Measurements from ENCODE around the gene WRAP53.

The WRAP53 gene

DNA sequence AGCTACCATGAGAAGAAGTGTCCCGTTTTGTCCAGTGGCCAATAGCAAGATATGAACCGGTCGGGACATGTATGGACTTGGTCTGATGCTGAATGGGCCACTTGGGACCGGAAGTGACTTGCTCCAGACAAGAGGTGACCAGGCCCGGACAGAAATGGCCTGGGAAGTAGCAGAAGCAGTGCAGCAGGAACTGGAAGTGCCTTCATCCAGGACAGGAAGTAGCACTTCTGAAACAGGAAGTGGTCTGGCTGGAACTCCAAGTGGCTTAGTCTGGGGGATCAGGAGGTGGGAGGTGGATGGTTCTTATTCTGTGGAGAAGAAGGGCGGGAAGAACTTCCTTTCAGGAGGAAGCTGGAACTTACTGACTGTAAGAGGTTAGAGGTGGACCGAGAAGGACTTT, 22.0 kb downstream of the WRAP53 start:
- DNase-seq: no peak

DNA sequence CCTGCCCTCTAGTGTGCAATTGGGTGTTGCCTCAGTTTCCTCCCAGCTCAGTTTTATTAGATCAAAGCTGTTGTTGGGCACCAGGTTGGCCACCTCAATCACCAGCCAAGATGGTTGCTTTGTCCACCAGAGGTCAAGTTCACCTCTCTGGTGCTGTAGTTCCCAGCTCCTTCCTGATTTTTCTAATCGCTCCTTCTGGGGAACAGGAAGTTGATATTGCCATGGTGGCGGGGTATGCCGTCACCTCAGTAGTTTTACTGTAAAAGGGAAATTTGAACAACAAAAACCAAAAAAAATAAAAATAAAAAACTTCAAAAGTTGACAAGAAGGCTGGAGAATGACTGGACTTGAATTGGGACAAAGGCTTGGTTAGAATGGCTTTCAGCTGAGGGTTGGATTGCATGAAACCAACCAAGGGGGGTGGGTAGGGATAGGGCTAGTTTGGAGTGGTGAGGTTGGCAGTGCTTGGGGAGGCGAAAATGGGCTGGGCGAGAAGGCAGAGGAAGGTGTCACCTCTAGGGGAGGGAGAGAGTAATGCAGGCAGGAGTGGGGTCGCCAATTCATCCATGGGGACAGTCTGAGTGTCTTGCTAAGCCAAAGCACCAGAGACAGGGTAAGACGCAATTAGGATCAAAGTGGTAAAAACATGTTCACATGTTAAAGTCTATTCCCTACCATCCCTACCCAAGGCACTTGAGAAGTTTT, 22.9 kb downstream of the WRAP53 start:
- no peak for DNase-seq

DNA sequence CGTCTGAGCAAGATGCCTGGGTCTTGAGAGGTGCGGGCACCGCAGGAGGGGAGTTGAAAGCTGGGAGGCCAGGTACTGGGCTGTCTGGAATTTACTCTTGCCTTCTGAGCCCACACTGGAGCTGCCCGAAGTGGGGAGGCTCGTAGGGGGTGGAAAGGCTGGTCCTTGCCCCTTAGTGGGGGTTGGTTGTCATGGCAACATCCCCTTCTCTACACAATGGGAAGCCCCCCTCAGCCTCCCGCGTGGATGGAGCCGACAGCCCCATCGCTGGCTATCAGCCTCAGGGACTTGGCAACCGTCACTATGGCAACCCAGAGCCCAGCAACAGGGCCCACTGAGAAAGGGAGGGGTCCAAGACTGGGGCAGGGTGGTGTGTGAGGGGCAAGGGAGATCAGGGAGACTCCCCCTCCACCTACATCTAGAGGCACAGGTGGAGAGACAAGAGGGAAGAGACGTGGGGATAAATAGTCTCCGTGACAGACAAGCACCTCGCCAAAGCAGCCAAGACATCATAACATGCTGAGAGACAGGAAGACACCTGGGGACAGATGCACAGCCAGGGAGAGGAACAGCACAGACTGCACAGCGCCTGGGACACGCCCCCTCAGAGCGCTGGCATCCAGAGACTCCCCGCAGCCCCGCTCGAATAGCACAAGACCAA, 24.0 kb downstream of the WRAP53 start:
- no peak for DNase-seq

DNA sequence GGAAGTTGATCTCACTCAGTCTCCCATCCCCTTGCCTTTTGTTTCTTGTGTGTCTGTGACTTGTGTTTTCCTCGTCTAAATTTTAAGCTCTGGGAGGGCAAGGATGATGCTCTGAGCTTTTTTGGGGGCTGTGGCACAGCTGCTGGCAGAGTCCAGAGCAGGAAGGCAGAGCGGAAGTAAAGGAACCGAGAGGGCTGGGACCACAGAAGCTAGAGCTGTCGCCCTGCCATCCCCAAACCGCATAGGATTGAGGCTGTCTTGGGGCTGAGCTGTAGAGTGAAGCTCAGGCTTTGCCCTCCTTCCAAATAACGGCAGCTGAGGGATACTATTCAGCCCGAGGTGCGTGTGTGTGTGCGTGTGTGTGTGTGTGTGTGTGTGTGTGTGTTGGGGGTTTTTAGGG, 25.5 kb downstream of the WRAP53 start:
- no peak for DNase-seq

DNA sequence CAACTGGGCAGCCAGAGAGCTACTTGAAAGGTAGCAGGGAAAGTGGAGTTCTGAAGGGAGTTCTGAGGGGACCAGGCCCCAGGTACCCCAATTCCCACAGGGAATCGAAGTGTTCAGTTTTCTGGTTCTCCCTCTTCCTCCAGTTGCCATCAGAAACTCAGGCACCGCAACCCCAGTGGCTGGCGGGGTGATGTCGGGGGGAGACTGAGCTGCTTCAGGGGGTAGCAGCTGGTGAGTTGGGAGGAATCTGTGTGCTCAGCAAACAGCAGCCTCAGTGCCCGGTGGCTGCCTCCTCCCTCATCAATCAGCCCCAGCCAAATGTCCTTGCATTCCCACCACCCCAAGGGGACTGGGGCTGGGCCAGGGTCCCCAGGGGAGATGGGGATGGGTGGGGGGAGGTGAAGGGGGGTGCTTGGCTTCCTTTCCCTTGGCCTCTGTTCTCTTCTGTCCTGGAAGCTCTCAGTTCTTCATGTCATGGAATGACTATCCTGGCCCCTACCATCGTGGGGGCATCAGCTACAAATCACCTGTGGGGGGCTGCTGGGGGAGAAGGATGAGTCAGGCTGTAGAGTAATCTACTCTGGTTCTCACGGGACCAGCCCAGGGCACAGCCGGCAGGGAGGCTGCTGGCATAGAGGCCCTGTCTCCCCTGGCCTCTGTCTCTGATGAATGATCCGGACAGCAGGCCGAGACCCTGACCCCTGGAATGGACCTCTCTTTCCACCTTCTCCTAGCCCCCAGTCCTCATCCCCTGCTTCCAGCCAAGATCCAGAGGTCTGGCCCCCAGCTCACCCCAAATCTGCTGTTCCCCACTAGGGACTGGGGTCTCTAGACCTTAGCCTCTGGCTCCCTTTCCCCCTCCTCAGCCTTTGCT, 26.7 kb downstream of the WRAP53 start:
- no peak for DNase-seq

DNA sequence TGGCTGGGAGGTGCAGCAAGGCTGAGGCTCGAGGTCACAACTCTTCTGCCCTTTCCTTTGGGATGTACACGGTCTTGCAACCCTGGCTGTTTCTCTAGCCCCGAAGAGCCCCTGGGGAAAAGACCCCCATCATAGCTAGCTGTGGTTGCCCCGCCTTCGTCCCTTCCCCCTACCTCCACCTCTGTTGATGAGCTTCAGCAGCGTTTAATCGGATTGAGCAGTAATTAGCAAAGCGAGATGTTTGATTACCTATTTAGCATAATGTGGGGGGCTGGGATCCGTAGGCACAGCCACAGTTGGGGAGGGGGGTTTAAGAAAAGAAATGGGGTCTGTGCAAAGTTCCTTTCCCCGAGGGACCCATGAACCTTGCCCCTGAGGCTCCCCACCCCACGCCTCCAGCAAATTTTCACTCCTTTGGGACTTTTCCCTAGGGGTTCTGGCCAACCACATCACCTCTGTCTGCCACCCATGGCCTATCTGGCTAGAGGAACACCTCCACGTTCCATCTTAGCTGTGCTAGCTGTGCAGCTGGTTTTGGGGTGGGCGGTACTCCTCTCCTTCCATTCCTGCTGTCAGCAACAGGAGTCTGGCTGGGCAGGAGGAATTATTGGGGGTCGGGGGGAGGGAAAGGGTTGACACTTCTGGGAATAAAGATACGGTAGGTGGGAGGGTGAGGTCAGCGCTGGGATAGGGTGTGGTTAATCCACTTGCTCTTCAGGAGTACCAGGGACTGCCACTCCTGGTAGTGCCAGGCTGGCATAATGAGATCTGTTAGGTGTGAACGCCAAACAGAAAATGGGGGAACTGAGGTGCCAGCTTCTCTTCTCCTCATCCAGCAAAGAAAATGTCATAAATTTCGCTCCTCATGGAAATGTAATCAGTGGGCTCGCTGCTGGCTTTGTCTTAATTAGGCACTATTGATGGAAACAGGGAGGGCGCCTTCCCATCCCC, 27.9 kb downstream of the WRAP53 start:
- DNase-seq: no peak

DNA sequence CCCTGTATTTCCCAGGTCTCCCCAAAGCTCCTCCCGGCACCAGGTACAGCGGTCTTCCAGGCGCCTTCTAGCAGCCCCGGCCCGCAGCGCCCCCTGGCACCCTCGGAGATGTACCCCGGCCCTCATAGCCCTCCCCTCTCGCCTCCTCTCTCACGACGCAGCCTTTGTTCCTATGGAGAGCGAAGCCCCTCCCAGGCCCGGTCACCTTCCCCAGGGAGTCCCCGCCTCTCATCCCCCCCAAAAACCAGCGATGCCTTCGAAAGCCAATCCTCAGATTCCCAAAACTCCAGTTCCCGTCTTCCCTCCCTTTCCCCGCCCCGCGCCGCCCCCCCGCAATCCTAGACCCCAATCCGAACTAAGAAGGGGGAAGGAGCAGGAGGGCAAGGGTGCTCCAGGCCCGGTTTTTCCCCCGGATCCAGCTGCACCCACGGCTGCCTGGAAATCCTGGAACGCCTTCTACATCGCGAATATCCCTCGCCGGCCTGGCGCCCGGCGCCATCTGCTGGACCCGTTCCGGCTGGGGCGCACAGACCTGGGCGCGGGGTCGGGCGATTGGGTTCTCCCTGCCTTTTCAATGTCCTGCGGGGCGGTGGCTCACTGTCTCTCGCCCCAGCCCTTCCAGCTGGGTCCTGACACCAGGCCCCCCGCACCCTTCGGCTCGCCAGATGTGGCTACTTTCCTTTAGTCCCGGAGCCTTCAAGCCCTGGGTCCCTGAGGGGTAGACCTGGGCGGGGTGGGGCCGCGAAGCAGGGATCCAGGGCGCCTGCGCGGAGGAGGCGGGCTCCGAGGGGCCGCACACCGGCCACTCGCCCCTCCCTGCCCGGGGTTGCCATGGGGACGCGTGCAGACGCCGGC, 28.9 kb downstream of the WRAP53 start, which contains the start of gene DNAH2:
Gene DNAH2 (plus strand): TSS at position 844 of the 855 bp plus-strand sequence. CDS start 1,991 bp downstream, outside the sequence.
- DNase-seq: no peak

DNA sequence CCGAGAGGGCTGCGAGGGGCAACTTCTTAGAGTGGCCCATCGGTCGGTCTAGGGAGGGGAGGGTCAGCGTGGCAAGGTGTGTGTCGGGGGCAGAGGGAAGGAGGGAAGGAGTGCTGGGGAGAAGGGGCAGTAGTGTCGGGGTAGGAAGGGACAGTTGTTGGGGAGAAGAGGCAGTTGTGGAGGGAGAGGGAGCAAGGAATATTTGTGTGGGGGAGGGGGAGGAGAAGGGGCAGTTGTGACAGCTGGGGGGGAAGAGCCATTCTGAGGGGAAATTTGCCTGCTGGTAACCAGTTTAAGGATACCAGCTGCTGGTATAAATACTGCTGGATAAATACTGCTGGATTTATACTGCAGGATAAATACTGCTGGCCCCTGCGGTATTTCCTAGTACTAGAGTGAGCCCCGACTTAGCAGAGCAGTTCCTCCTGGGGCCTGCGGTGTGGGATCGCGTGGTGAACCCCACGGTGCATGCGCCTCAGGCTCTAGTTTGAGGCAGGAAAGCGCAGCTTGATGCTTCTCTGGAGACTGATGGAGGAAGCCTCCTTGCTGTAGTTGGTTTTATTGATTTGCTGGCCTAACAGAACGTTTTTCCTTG, 29.6 kb downstream of the WRAP53 start:
- no peak for DNase-seq

DNA sequence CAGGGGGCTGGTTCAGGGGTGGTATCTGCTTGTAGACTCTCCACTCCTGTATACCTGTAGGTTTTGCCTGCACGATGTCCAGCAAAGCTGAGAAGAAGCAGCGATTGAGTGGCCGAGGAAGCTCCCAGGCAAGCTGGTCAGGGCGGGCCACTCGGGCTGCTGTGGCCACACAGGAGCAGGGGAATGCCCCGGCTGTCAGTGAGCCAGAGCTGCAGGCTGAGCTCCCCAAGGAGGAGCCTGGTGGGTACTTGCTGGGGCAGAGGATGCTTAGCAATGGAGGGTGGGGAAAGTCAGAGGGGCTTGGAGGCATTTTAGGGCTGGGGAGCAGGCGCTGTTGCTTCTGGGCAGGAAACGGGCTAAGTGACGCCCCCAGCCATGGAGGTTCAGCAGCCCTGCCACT, 31.4 kb downstream of the WRAP53 start:
- no peak for DNase-seq

DNA sequence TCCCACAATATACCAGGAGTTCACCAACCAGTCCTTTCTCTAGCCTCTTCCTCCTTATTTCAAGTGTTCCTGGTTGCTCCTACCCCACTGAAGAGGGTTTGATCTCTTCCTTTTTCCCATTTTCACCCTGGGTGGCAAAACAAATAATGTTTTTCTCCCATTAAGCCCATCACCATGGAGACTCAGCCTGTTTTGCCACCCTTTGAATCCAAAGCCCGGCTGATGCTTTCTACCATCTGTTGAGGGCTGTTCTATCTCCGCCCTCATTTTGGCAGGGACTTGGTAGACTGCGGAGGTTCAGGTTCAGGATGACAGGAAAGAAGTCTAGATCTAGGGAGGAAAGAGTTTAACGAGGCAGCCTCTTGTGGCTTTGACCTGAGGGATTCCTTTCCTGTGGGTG, 31.8 kb downstream of the WRAP53 start:
- DNase-seq: no peak

DNA sequence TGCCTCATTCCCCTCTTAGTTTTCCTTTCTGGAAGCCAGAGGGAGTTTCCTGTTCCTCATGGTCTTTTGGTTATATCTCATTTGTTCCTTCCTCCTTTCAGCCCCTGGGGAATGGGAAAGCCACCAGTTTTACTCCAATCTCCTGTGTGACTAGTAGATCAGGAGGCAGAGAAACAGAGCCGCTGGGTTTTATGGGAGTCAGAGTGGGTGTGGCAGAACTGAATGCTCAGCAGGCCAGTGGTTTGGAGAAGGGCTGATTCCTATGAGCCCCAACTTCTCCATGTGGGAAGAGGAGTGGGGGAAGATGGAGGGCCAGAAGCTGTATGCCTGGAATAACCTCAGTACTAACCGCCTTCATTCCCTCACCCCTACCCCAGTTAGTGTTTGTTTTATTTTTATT, 33.3 kb downstream of the WRAP53 start:
- no peak for DNase-seq

DNA sequence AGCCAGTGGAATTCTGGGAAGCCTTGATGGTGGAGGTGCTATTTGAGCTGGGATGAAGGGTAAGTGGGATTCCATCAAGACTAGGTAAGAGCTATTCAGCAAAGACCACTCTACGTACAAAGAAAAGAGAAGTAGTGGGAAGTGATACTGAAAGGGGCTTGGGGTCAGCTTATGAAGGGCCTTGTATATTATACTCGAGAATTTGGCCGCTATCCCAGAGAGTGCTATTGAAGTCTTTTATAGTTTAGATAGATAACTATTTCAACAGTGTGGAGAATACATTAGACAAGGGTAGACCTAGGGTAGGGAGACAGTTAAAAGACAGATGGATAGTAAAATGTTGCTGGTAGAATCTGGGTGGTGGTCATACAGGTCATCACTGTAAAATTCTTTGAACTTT, 39.6 kb downstream of the WRAP53 start:
- no peak for DNase-seq

DNA sequence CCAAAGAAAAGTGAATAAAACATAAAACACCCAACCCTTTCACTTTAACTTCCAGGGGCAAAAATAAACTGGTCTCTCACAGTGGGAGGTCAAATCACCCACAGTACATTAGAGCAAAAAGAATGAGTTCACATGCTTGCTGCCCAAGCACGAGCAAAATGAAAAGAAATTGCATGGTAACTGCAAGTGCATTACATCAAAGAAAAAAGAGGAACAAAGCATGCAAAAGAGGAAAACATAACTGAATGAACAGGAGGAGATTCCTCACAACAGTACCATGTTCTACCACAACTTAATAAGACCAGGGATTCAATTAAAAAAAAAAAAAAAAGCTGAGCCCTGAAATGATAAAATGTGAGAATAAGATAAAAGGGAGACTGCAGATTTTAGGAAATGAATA, 41.5 kb downstream of the WRAP53 start:
- no peak for DNase-seq

DNA sequence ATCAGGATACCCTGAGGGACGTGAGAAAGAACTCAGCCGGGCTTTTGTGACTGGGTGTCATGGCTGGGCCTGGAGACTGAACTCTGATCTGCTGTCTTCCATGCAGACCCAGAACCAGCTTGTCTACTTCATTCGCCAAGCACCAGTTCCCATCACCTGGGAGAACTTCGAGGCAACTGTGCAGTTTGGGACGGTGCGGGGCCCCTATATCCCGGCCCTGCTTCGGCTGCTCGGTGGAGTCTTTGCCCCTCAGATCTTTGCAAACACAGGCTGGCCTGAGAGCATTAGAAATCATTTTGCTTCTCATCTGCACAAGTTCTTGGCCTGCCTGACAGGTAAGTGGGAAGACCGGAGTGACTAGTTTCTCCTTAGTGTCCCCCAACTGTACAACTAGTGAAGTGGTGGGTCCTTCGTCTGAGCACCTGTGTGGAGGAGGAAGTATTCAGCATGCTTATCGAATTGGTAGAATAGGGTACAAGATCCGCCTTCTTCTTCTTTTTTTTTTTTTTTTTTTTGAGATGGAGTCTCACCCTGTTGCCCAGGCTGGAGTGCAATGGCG, 44.8 kb downstream of the WRAP53 start:
- no peak for DNase-seq

DNA sequence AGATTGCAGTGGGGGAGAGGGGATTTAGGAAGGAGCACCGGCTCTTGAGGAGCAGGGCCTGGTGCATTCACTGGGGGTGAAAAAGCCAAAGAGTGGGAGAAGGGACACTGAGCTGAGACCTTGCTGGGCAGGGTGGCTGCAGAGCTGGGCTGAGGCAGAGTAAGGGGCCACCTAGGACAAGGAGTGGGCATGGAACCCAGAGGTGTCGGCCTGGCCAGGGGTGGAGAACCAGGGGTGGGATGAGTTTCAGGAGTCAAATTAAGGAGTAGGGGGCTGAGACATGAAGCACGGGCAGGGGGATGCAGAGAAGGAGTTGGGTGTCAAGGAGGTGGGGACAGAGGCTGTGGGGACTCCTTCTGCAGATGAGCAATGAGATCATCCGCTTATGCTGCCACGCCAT, 49.3 kb downstream of the WRAP53 start:
- DNase-seq: no peak

DNA sequence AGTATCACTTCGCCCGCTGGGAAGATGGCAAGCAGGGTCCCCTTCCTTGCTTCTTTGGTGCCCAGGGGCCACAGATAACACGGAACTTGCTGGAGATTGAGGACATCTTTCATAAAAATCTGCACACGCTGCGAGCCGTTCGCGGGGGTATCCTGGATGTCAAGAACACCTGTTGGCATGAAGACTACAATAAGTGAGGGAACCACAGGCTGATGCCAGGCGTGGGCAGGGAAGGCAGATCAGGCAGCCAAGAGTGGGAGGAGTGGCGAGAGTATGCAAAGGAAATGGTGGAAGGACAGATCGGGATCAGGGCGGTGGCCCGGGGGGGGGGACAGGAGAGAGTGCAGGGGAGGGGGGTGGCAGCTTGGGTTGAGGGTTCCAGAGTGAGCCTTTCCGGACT, 51.5 kb downstream of the WRAP53 start:
- DNase-seq: no peak

DNA sequence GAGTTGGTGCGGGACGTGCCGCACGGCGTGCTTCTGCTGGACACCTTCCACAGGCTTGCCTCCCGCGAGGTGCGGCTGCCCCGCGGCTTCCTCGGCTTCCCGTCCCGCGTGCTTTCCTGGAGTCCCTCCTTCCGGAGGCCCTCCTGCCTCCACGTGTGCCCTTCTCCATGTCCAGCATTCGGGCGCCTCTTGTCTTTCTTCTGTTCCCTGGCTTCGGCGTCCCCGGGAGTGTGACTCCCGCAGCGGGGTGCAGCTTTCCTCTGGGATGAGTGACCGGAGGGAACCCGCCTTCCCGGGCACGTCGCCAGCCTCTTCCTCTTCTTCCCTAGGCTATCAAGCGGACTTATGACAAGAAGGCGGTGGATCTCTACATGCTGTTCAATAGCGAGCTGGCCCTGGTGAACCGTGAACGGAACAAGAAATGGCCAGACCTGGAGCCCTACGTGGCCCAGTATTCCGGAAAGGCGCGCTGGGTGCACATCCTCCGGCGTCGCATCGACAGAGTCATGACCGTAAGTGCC, 52.3 kb downstream of the WRAP53 start:
- no peak for DNase-seq

DNA sequence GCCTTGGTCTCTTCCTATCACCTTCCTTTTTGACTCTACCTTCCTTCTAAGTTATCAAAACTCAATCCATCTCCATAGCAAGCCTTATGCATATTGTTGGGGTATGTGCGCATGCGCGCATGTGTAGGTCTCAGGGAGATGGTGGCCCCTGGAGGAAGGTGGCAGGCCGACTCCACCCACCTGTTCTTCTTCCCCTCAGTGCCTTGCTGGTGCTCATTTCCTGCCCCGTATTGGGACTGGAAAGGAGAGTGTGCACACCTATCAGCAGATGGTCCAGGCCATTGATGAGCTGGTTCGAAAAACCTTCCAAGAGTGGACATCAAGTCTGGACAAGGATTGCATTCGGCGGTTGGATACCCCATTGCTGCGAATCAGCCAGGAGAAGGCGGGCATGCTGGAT, 54.5 kb downstream of the WRAP53 start:
- DNase-seq: no peak

DNA sequence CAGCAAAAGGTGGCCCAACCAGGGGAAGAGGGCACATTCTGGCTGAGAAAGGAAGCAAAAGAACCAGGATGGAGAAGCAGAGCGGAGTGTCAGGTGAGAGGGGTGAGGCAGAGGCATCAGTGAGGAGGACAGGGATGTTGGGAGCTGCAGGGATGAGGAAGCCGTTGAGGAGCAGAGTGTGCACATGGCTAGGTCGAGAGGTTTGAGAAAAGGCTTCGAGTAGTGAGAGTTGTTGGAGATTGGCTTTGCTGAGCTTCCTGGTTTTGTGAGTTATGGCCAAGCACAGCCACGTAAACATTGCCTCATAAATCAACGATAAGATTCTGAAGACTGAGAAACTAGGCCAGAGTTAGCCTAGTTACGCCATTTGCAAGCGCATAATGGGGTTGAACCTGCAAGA, 56.1 kb downstream of the WRAP53 start:
- DNase-seq: no peak

DNA sequence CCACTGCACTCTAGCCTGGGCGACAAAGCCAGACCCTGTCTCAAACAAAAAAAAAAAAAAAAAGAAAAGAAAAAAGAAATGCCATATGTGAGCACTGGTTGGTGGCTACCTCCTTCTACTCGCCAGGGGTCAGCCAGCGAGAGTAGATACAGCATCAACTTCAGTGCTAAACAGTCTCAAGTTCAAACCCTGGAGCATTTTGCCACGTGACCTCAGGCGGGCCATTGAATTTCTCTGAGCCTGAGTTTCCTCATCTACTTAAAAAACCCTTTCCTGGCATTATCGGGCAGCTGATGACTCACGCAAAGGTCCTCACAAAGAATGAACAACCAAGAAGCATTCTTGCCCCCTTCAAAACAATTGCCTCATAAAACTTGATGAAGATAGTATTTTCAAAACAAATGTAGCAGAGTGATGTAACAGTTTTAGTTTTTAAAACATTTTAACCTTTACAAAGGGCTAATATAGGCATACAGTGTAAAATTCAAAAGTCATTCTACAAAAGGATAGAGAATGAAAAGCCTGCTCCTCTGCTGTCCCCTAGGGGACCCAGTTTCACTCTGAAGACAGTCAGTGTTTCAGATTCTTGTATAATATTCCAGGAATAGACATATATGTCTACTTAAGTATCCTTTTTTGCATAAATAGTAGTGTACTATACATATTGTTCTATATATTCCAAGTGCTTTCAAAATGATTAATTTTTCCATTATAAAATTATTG, 57.6 kb downstream of the WRAP53 start:
- no peak for DNase-seq
